HG02798 (cell line): Measurements from ENCODE around the gene FMNL2.

Source experiments
- ATAC-seq: cut with Tn5 transposase; IDR thresholded peaks from one replicate; pipeline ENCODE4 v1.9.1; 2021; ENCODE audit warnings: mild to moderate bottlenecking; ENCODE audit not compliant: unreplicated experiment, poor library complexity

FMNL2 gene

DNA sequence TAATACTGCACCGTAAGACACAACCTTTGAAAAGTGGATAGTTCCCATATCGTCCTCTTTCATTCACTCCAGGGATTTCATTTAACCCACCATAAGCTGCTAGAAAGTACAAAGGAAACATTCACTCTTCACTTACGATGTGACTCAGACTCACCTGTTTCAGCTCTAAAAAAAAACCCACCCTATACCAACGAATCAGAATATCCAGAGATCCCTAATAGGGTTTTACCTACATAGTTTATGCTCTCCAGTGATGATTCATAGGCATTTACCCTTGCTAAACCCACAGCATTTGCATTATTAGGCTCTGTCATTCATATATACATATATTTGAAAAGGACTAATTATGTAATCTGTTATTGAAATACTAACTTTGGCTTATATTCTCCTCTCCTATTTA lies 322.1 kb downstream of the FMNL2 start:
- peak; percentile 52 for ATAC-seq

DNA sequence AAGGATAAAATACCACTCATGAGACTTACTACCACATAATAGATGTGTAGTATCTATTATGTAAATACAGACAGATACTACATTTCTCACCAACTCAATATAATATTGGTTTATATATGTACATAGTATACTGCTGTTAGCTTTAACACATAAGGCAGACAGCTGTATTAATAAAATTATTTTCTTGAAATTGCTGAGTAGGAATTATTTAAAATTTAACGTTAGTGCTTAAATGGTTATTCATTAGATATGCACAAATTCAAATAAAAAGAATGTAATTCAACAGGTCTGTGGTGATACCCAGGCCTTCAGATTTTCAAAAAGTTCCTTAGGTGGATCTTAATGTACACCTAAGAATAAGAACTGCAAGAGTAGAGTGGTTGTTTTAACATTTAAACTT lies 323.2 kb downstream of the FMNL2 start:
- no peak for ATAC-seq

DNA sequence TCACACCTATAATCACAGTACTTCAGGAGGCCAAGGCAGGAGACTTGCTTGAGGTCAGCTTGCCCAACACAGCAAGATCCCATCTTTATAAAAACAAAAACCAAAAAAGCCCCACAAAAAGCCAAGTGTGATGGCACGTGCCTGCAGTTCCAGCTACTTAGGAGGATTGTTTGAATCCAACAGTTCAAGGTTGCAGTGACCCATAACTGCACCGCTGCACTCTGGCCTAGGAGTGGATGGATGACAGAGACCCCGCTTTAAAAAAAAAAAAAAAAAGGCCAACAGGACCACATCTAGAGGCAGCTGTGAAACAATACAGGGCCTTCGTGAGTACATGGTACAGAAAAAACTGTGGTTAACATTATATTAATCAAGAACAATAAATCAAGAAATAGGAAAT lies 326.1 kb downstream of the FMNL2 start:
- no peak for ATAC-seq

DNA sequence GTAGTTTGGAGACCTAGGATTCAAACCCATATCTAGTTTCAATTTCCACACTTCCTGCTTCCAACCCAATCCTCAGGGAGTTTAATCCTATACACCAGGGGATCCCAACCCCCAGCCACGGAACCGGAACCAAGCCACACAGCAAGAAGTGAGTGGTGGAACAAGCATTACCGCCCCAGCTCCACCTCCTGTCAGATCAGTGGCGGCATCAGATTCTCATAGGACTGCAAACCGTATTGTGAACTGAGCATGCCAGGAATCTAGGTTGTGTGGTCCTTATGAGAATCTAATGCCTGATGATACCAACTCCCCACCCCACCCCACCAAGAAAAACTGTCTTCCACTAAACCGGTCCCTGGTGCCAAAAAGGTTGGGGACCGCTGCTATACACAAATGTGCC lies 329.8 kb downstream of the FMNL2 start:
- no peak for ATAC-seq

DNA sequence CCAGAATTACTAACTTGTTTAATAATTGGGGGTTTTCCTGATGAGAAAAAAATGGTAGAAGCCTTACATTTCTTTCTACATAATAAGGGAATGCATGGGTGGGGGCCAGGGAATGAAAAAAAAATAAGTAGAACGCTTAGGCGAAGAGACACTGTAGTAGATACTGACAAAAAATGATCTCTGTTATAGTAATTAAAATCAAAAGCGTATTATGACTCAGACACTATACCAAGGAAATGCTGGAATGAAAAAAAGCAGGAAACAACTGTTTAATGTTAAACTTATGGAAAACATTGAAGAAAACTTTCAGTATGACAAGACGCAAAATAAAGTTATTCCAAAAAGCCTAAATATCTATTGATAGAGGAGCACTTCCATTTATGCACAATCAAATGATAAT lies 339.4 kb downstream of the FMNL2 start:
- ATAC-seq: no peak

DNA sequence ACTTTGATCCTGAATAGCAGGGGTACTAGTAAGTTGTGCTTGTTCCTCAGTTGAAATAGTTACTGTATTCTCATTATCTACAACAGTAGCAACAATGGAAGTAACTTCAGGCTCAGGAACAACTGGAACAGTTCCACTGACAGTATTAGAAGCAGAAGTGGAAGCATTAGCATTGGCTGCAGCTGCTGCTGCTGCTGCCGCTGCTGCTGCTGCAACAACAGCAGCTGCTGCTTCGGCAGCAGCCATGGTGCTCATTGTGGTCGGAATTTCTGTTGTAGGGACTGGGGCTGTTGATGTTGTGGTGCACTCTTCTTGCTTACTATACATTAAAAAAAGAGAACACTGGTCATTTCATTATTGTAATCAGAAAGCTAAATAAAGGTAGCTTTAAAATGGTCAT lies 341.5 kb downstream of the FMNL2 start:
- no peak for ATAC-seq

DNA sequence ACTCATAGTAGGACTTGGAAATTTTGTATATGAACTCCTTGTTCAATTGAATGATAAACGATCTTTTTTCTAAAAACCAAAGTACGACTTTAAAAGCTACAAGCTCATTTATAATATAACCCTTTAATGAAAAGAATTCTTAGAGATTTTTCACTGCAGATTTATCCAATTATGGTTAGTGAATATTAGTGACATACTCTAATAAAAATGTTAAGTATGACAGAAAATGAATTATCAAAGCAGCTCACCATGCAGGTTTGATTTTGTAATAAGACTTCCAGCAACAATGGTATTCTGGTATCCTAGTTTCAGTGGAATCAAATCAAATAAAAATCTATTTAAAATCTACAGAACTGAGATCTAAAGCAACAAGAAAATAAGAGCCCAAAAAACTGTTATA lies 343.8 kb downstream of the FMNL2 start:
- no peak for ATAC-seq

DNA sequence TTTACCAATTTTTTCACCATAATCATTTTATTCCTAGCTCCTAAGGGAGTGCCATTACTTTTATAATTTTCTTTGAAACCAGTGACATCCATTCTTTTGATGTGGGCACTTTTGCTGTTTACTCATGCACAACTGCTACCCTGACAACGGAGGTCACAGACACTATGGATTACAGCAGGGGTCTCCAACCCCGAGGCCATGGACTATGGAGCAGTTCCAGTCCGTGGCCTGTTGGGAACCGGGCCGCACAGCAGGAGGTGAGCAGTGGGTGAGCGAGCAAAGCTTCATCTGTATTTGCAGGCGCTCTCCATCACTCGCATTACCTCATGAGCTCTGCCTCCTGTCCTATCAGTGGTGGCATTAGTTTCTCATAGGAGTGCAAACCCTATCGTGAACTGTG lies 347.7 kb downstream of the FMNL2 start:
- no peak for ATAC-seq

DNA sequence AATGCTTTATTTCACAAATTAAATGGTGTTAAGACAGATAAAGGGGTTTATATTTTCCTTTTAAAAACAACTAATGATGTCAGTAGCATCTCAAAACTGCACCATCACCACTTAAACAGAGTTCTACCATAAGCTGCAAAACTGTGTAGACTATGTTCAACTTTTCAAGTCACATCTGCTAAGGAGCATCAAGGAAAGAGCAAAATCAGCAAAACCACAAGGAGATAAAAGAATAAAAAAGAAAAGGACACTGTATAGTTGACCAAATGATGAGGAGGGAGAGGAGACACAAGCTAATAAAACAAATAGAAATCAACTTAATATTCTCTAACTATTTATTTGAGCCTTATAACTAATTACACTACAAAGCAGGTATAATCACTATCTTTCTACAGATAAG lies 348.4 kb downstream of the FMNL2 start:
- no peak for ATAC-seq

DNA sequence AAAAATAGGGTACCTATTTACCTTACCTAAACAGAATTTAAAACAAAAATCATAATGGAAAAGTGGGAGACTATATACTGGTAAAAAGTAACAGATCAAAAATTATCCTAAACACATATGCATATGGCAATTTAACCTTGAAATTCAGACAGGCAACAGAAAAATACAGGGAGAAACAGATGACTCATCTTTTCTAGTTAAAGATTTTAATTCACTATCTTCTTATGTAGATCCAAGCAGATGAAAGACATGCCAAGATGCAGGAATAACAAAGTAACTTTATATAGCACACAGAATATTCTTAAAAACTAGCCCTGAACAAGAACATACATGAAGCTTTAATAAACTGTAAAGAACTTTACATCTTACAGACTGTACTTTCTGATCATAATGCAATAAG lies 351.3 kb downstream of the FMNL2 start:
- ATAC-seq: no peak

DNA sequence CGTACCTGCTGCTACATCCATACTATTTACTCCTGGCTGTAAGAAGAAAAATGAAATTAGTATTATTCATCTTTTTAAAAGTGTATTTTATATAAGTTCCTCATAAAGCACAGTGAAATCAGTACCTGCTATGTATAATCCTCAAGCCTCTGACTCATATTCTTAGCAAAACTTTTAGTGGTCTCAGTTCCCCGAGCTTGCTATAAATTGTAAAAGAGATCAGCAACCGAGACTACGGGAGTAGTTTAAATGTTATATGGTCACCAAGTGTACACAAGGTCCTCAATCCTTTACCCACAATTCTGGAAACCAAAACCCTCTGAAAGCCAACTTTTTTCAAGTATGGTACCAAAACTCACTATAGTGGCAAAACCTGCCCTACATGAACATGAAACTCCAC lies 358.1 kb downstream of the FMNL2 start:
- peak; percentile 86 for ATAC-seq

DNA sequence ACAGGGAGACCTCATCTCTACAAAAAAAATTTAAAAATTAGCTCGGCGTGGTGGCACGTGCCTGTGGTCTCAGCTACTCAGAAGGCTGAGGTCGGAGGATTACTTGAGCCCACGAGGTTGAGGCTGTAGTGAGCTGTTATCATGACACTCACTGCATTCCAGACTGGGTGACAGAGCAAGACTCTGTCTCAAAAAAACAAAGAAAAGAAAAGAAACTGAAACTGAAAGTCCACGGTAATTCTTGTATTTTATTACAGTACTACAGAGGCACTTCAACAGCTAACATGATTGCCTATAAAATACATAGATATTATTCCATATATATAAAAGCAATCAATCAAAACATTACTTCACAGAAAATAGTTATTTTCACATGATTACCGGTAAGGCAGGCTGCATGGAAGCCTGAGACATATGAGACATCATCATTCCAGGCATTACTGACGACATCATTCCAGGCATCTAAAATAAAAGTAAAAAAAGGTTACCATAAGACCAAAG lies 359.2 kb downstream of the FMNL2 start:
- ATAC-seq: peak; percentile 62

DNA sequence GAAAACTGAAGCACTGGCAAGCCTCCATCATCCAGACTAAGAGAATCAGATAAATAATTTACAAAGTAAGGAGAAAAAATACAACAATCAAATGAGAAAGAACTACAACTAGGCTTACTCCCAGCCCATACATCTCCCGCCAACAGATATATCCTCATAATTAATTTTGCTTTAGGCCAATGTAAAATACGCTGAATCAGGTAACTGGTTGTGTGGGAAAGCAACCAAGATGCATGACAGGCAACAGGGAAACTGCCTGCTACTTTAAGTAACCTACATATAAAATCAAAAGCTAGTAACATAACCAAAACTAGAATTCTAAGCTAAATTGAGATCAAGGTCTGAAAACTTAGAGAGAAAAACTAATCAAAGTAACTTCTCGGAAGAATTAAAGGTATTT lies 360.8 kb downstream of the FMNL2 start:
- ATAC-seq: no peak

DNA sequence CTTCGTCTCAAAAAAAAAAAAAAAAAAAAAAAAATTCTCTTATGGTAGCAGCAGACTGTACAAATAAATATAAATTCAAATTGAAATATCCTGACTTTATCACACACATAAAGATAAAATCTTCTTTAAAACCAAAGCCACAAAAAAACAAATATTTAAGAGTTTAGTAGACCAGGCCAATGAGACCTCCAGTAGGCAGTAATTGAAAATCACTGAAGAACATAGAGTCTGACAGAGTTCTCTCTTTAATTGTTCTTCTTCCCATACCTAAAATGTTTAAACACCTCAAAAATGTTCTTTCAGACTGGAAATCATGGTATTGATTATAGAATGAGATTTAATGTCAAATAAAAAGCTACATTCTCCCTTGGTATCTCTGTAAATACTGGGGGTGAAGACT lies 361.5 kb downstream of the FMNL2 start:
- no peak for ATAC-seq
